Measurements from ENCODE around the gene PNPLA8.

GRCh38 chr7:108492742-108493141, 33.2 kb downstream of the PNPLA8 start:
- TF ChIP-seq CTCF (IDR thresholded peaks at IDR 0.05) (no peak), POLR2AphosphoS5 (IDR thresholded peaks at IDR 0.05) (no peak)

Measured in transverse colon (tissue), 4 donors.